Mammary microvascular endothelial cell (primary cell): Measurements from ENCODE around the gene FCGR3B. TPM values are rescaled to one million over a fixed set of nuclear protein-coding genes. Genes with fewer than 3 reads are reported as not detected.

Experiments
- total RNA-seq: library from RNA; depleted of rRNA; stranded (reverse); fragments of >200 nt; gene quantifications from 2 replicates; pipeline ENCODE4 v1.2.3, GENCODE V29; 2015

Gene FCGR3B
- not detected in 2 replicates for total RNA-seq

DNA sequence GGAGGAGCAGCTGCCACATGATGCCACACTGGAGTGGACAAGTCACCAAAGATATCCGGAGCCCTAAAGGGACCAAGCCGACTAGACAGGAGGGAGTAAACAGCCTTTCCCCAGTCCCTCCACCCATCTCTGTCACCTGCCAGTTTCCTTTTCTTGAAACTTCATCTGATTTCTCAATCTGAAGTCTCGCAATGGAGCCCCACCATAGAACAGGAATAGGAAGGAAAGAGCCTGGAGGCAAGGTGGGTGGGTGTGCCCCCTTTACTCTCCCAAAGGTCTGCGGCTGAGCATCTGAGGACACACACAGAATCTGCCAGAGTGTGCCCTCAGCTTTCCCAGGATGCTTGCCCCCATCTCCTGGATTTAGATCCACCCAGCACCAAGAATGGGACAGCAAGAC lies at the start of gene FCGR3B:
Gene FCGR3B, minus strand, starts transcription at position 101 of the 400 bp plus-strand sequence. Its CDS starts 82 bp downstream, at position 19.

DNA sequence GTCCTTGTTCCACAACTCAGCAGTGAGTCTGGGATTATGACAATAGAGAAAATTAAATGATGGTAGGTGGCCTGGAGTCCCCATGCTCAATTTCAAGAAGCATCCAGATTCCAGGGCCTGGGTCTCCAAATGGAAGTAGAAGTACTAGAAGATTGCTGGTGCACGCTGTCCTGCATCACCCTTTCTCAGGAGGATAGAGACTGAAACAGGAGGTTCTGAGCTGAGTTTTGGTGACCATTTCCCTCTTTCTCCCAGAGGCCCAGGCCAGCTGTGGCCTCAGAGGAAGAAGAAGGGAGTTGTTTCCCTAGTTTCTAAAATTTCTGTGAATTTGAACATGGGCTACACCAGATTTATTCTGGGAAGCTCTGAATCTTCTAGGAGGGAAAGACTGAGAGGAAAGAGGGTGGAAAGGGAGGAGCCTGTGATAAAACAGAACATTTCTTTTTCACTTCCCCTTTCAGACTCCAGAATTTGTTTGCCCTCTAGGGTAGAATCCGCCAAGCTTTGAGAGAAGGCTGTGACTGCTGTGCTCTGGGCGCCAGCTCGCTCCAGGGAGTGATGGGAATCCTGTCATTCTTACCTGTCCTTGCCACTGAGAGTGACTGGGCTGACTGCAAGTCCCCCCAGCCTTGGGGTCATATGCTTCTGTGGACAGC lies 31.8 kb upstream of the FCGR3B start, which contains the start of gene FCGR2B:
Gene FCGR2B, plus strand, starts transcription at position 460 of the 656 bp plus-strand sequence. Its CDS starts 99 bp downstream, at position 559.

Other genes starting within 250 kb of the FCGR3B start
- 0.20 and 1.7 TPM in 2 replicates for gene FCGR2A, start 125.7 kb downstream of the FCGR3B start, total RNA-seq
- gene HSPA6, start 106.6 kb downstream of the FCGR3B start, total RNA-seq = 0.20 TPM in 1 of 2 replicates, not detected in the other
- not detected in 2 replicates for gene FCGR3A, start 81.4 kb downstream of the FCGR3B start, total RNA-seq
- gene FCGR2B, start 32.0 kb upstream of the FCGR3B start, total RNA-seq = not detected in 2 replicates
- gene FCRLA, start 76.1 kb upstream of the FCGR3B start, total RNA-seq = 0.27 and 0.74 TPM in 2 replicates
- gene FCRLB, start 90.4 kb upstream of the FCGR3B start, total RNA-seq = 3.6 and 4.0 TPM in 2 replicates
- 25.6 and 26.8 TPM in 2 replicates for gene DUSP12, start 118.6 kb upstream of the FCGR3B start, total RNA-seq
- 41.4 and 44.4 TPM in 2 replicates for gene ATF6, start 135.1 kb upstream of the FCGR3B start, total RNA-seq